ENCODE measurements around the gene SAMD14.
"Not testable (repeated sequence)": the region's sequence is repeated elsewhere in the genome, so short reads cannot be mapped to it uniquely, and the experiment has no call there.

Gene SAMD14

DNA sequence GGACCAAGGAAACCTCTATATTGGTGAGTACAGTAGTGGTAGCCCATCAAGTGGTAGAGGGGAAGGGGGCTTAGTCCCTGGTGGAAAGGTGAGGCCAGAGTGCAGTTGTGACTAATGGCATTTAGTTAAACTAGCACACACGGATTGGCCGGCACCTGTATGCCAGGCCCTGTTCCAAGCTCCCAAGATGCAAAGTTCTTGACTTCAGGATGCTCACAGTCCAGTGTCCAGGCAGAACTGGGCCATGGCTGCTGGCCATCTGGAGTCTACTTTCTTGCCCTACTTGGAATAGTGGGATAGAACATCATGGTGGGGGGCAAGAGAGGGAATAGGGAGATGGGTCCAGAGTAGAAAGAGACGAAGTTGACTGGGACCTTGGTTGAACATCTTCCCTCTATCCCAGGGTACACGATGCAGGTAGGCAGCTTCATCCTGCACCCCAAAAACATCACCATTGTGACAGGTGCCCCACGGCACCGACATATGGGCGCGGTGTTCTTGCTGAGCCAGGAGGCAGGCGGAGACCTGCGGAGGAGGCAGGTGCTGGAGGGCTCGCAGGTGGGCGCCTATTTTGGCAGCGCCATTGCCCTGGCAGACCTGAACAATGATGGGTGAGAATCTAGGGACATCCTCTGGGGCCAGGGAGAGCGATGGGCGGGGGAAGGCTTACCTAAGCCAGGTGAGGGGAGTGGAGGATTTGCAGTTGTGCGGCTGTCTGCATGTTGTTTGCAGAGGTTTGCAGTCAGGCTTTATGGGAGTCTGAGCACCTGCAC, 58.9 kb downstream of the SAMD14 start:
- no peak for DNase-seq

DNA sequence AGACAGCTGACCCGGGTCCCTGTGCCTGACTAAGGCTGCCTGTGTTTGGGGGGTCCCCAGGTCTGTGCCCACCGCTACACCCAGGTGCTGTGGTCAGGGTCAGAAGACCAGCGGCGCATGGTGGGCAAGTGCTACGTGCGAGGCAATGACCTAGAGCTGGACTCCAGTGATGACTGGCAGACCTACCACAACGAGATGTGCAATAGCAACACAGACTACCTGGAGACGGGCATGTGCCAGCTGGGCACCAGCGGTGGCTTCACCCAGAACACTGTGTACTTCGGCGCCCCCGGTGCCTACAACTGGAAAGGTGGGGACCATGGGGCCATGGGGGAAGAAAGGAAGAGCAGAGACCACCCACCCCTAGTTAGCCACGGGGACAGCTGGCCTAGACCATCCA, 62.0 kb downstream of the SAMD14 start:
- DNase-seq, result no peak

DNA sequence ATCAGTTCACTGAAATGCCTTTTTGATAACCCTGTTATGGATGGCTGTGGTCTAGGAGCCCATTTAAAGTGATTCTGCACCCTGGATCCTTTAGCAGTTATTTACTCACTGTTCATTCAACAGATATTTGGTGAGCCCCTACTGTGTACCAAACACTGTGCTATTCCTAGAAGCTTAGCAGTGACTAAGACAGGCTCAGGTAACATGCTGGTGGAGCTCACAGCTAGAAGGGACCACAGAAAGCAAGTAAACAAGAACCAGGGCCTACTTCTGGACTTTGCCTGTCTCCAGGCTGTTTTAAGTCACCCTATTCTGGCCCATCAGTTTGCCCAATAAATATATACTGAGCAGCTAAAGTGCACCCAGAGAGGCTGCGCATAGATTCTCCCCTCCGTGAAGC, 63.0 kb downstream of the SAMD14 start:
- no peak for DNase-seq

- no peak for DNase-seq
Measured at GRCh38 chr17:50065056-50065455, 64.9 kb downstream of the SAMD14 start.

GRCh38 chr17:50064253-50065001, 65.5 kb downstream of the SAMD14 start:
- DNase-seq, result no peak

DNA sequence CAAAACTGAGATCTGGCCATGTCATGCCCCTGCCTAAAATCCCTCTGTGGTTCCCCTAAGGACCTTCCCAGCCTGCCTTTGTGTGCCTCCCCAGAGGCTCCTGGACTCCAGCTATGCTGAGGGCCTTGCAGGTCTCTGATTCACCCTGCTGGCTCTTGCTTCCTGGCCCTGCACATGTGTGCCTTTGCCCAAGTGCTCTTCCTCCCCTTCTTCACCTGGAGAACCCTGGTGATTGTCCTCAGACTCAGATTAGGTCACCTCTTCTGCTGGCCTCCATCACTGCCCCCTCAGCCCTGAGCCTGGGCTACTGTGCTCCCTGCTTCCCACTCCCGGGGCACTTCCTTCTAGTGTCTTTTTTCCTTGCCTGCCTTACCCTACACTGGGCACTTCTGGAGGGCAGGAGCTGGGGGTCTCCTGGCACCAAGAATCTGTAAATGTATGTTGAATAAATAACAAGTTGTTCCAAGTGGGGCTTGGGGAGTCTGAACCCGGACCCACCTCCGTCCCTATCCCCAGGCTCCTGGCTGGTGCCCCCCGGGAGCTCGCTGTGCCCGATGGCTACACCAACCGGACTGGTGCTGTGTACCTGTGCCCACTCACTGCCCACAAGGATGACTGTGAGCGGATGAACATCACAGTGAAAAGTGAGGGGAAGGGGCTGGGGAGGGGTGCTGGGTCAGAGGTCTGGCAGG, 66.3 kb downstream of the SAMD14 start:
- DNase-seq, result no peak

DNA sequence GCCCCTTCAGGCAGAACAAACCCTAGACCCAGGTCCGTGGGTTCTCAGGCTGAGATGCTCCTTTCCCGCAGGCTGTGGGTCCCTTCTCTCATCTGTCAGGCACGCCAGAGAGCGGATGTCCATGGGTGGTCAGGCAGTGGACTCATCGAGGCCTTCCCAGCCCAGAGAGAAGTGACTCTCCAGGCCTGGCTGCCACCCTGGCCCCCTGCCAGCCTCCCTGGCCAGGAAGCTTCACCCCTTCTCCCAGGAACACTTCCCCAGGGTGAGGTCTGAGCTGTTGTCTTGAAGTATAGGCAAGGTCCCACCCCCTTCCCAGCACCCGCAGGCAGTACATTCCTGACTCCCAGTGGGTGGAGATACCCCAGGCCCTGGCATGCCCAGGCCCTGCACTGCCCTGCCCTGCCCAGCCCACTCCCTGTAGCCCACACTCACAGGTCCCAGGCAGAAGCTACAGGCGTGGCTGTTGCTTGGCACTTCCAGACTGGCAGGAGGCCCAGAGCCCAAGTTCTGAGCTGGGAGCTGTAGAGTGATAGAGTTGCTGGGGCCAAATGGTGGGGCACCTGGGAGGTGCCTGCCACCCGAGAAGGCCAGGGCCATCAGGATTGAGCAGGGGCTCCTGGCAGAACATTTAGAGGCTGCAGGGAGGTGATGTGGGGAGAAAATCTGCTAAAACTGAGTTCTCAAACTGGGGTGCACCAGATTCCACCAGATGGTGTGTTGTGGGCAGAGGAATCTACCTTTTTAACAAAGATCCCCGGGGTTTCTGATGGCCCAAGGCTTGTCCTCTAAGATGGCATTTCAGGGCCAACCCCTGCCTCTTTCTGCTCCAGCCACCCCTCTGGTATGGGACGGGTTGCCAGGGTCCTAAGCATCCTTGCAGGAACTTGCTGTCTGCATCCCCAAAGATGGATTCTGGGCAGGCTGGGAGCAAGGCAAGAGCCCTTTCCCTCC, 67.4 kb downstream of the SAMD14 start:
- no peak for DNase-seq

- DNase-seq, result not testable (repeated sequence)
Measured at GRCh38 chr17:50061713-50062045, 68.3 kb downstream of the SAMD14 start.

DNA sequence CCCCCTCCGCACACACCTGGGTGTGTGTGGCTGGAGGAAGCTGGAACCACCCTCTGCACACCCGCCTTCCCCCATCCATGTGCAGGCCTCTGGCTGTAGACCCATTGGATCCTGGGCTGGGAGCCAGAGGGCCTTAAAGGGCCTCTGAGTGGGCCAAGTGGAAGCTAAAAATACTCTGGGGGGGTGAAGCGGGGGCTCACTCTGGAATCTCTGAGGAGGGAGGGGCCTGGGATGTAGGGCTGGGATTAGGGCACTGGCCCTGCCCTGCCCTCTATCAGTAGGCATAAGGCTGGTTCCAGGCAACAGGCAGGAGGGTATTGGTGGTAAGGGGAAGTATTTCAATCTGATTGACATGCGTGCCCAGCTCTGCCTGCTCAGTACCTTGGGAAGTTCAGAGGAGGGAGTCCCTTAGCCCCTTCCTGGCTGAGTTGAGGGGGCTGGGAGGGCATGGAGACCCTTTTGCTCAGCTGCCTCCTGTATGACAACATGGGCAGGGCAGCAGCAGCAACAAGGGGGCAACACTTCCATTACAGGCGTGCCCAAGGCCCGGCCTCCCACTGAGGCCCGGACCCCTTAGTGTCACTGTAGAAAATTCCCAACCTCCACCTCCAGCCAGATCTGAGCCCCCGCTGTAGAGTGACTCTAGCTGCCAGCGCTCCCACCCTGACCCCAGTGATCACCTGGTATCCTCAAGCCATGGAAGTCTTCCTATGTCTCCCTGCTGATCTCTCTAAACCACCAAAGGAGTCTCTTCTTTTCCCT, 68.8 kb downstream of the SAMD14 start:
- DNase-seq, result no peak

Data from activated CD8-positive, alpha-beta memory T cell treated with anti-CD3 and anti-CD28 coated beads, Interleukin-2, amount 50 U/mL, for 4 hours (primary cell).